Measurements from ENCODE around the gene C7orf57. TPM values are rescaled to one million over a fixed set of nuclear protein-coding genes. Genes with fewer than 3 reads are reported as not detected.

The C7orf57 gene
- total RNA-seq, 1 experiment from 2014 or later: 3.2 TPM

GRCh38 chr7:48042216-48042615 is 6.9 kb downstream of the C7orf57 start:
- DNase-seq (ENCODE audit: low read depth, low spot score): no peak
- intact Hi-C loops (cut with micrococcal nuclease; ENCODE audit: unreplicated experiment): no loop called here

GRCh38 chr7:48042636-48043035 is 7.3 kb downstream of the C7orf57 start:
- Histone ChIP-seq H3K9me3 (ENCODE audit: control insufficient read depth, insufficient read depth, low read depth, low read length) (no peaks in the 10 kb centered on the region), H3K36me3 (ENCODE audit: control insufficient read depth, insufficient read depth, low read length) (no peaks in the 10 kb centered on the region), H3K27me3 (ENCODE audit: control insufficient read depth, insufficient read depth, low read length) (no peaks in the 10 kb centered on the region), H3K4me3 (ENCODE audit: low read depth in 2 of 2, low read length in 2 of 2) (no peak overlapping the region), H3K4me1 (ENCODE audit: control insufficient read depth, insufficient read depth, low read length) (no peaks in the 10 kb centered on the region), H3K27ac (ENCODE audit: low read length) (no peak overlapping the region)
- ChIA-PET CTCF (no interaction called here), POLR2A (no interaction called here)
- intact Hi-C loops (cut with micrococcal nuclease; ENCODE audit: unreplicated experiment) (no loop called here), in situ Hi-C loops (cut with HindIII; ENCODE audit: low pct_unique_long_range_greater_than_20kb, low sequenced_read_pairs) (no loop called here)
- 0 out of 2 replicates have a peak, but pooled peaks have one; percentile 9 for ATAC-seq
- BruUV-seq (replicated peaks): no TSS peak
- no peak for DNase-seq (ENCODE audit: low read depth, low spot score)
- TF ChIP-seq CTCF (IDR thresholded peaks at IDR 0.05): no peak
- TF ChIP-seq SIN3A (IDR thresholded peaks at IDR 0.05; ENCODE audit: borderline replicate concordance, insufficient read depth, low read depth, low read length): no peak
- no peak for TF ChIP-seq POLR2AphosphoS5 (IDR thresholded peaks at IDR 0.05; ENCODE audit: low read depth, low read length)
- TF ChIP-seq TCF7L2 (IDR thresholded peaks at IDR 0.05; ENCODE audit: low read depth, low read length): no peak
- TF ChIP-seq REST (IDR thresholded peaks at IDR 0.05; ENCODE audit: insufficient read depth in 1 of 2, low read depth in 2 of 2, low read length in 1 of 2): no peak

More at GRCh38 chr7:48042216-48042615, 6.9 kb downstream of the C7orf57 start:
- BruUV-seq (replicated peaks): no TSS peak
- Histone ChIP-seq H3K27ac (ENCODE audit: low read length) (no peak overlapping the region), H3K9me3 (ENCODE audit: control insufficient read depth, insufficient read depth, low read depth, low read length) (no peaks in the 10 kb centered on the region), H3K4me3 (ENCODE audit: low read depth in 2 of 2, low read length in 2 of 2) (no peak overlapping the region), H3K4me1 (ENCODE audit: control insufficient read depth, insufficient read depth, low read length) (no peaks in the 10 kb centered on the region), H3K27me3 (ENCODE audit: control insufficient read depth, insufficient read depth, low read length) (no peaks in the 10 kb centered on the region), H3K36me3 (ENCODE audit: control insufficient read depth, insufficient read depth, low read length) (no peaks in the 10 kb centered on the region)
- TF ChIP-seq TCF7L2 (IDR thresholded peaks at IDR 0.05; ENCODE audit: low read depth, low read length) (no peak), POLR2AphosphoS5 (IDR thresholded peaks at IDR 0.05; ENCODE audit: low read depth, low read length) (no peak), REST (IDR thresholded peaks at IDR 0.05; ENCODE audit: insufficient read depth in 1 of 2, low read depth in 2 of 2, low read length in 1 of 2) (no peak), SIN3A (IDR thresholded peaks at IDR 0.05; ENCODE audit: borderline replicate concordance, insufficient read depth, low read depth, low read length) (no peak), CTCF (IDR thresholded peaks at IDR 0.05) (no peak)
- POLR2A ChIA-PET: no interaction called here
- in situ Hi-C loops (cut with HindIII; ENCODE audit: low pct_unique_long_range_greater_than_20kb, low sequenced_read_pairs): no loop called here
- CTCF ChIA-PET: no interaction called here
- ATAC-seq: no peak
